Bronchial epithelial cell (primary cell): ENCODE results near the gene CDKL4. TPM values are rescaled to one million over a fixed set of nuclear protein-coding genes. Genes with fewer than 3 reads are reported as not detected.
"Not testable (repeated sequence)": the region's sequence is repeated elsewhere in the genome, so short reads cannot be mapped to it uniquely, and the experiment has no call there.

ENCODE experiments used
- DNase-seq: peaks from one replicate; pipeline ENCODE4 v3.0.0-alpha.2; 2010; ENCODE audit warnings: low read depth
- FAIRE-seq: peaks from 2 replicates; lab custom pipeline; 2011; peaks lifted over from hg19 to GRCh38; lab: Jason Lieb, UNC
- H3K27me3 ChIP-seq: 2 replicates; pipeline ENCODE4 v1.5.1; 2011; ENCODE audit warnings: low read length; ENCODE audit not compliant: control insufficient read depth, insufficient read depth
- H3K36me3 ChIP-seq: 2 replicates; pipeline ENCODE4 v1.5.1; 2011; ENCODE audit warnings: low read length; ENCODE audit not compliant: control insufficient read depth, insufficient read depth
- H3K4me3 ChIP-seq: 2 replicates; pipeline ENCODE4 v1.5.1; 2011; ENCODE audit warnings: mild to moderate bottlenecking, low read depth, low read length, control low read depth
- CTCF ChIP-seq: IDR thresholded peaks from 2 replicates; pipeline ENCODE4 v1.5.1; 2011; ENCODE audit warnings: mild to moderate bottlenecking, moderate library complexity, low read length, control low read depth, inconsistent platforms; ENCODE audit not compliant: insufficient read depth, severe bottlenecking
- total RNA-seq: library from RNA; depleted of rRNA; stranded (reverse); fragments of >200 nt; gene quantifications from 2 replicates; pipeline ENCODE4 v1.2.1, GENCODE V29; 2014

The CDKL4 gene
- total RNA-seq, 1 donor from 2014 or later, result 0.26 TPM

GRCh38 chr2:39144416-39144815, 99.4 kb downstream of the CDKL4 start:
- no peak for TF ChIP-seq CTCF
- Histone ChIP-seq H3K36me3 (no peaks in the 10 kb centered on the region), H3K27me3 (no peaks in the 10 kb centered on the region), H3K4me3 (no peak overlapping the region)
- DNase-seq (peak; percentile 62), FAIRE-seq (no peak)

- no peak for TF ChIP-seq CTCF
- no peak for FAIRE-seq
Measured at GRCh38 chr2:39142904-39143605, 100.7 kb downstream of the CDKL4 start.

GRCh38 chr2:39141334-39142271, 102.2 kb downstream of the CDKL4 start:
- Histone ChIP-seq H3K36me3 (no peaks in the 10 kb centered on the region), H3K4me3 (no peak overlapping the region), H3K27me3 (no peaks in the 10 kb centered on the region)
- no peak for DNase-seq
- TF ChIP-seq CTCF, result no peak
- no peak for FAIRE-seq

More at GRCh38 chr2:39142904-39143605, 100.7 kb downstream of the CDKL4 start:
- Histone ChIP-seq H3K27me3 (no peaks in the 10 kb centered on the region), H3K36me3 (no peaks in the 10 kb centered on the region), H3K4me3 (no peak overlapping the region)
- DNase-seq, result no peak

GRCh38 chr2:39140948-39141333, 102.8 kb downstream of the CDKL4 start:
- not testable (repeated sequence) for FAIRE-seq, DNase-seq, H3K4me3 ChIP-seq, H3K27me3 ChIP-seq, H3K36me3 ChIP-seq

GRCh38 chr2:39140322-39140847, 103.4 kb downstream of the CDKL4 start:
- H3K4me3 ChIP-seq, result no peak overlapping the region
- no peak for FAIRE-seq

More at GRCh38 chr2:39140322-39140847, 103.4 kb downstream of the CDKL4 start:
- no peak for DNase-seq
- TF ChIP-seq CTCF, result no peak
- H3K36me3 ChIP-seq, result no peaks in the 10 kb centered on the region
- H3K27me3 ChIP-seq, result no peaks in the 10 kb centered on the region
